ENCODE data around the gene SMCO4.
A peak's percentile ranks its signal among the peaks of the same experiment; 100 is the strongest.
"Not testable (repeated sequence)": the region's sequence is repeated elsewhere in the genome, so short reads cannot be mapped to it uniquely, and the experiment has no call there.

Gene SMCO4

GRCh38 chr11:93543292-93543977 is at the start of gene SMCO4:
SMCO4 (minus strand) TSS chr11:93543391; CDS start chr11:93479189, 64,202 bp downstream.
- no peaks in the 10 kb centered on the region for H3K27me3 ChIP-seq (ENCODE audit: low read depth, low read length)
- H3K4me1 ChIP-seq (ENCODE audit: control insufficient read depth in 1 of 2, insufficient read depth in 2 of 2, low read length in 2 of 2), result peaks cover 5 to 12% of the 10 kb centered on the region in 2 donors
- H3K36me3 ChIP-seq (ENCODE audit: control insufficient read depth in 1 of 2, insufficient read depth in 2 of 2, low read length in 2 of 2), result no peaks in the 10 kb centered on the region
- H3K4me3 ChIP-seq (ENCODE audit: low read depth in 1 of 2, low read length in 2 of 2), result peak within 1 kb of the TSS; percentile 78 to 81
- H3K27ac ChIP-seq (ENCODE audit: low read length), result peak within 1 kb of the TSS; percentile 66
- H3K9me3 ChIP-seq (ENCODE audit: control insufficient read depth in 1 of 2, low read length in 2 of 2), result no peaks in the 10 kb centered on the region

GRCh38 chr11:93591247-93591898 is 48.2 kb upstream of the SMCO4 start:
- Histone ChIP-seq H3K36me3 (ENCODE audit: control insufficient read depth in 1 of 2, insufficient read depth in 2 of 2, low read length in 2 of 2) (no peaks in the 10 kb centered on the region), H3K4me1 (ENCODE audit: control insufficient read depth in 1 of 2, insufficient read depth in 2 of 2, low read length in 2 of 2) (no peaks in the 10 kb centered on the region), H3K27ac (ENCODE audit: low read length) (no peak overlapping the region), H3K27me3 (ENCODE audit: low read depth, low read length) (no peaks in the 10 kb centered on the region), H3K9me3 (ENCODE audit: control insufficient read depth in 1 of 2, low read length in 2 of 2) (no peaks in the 10 kb centered on the region), H3K4me3 (ENCODE audit: low read depth in 1 of 2, low read length in 2 of 2) (no peak overlapping the region)

GRCh38 chr11:93589347-93589746 is 46.2 kb upstream of the SMCO4 start:
- Histone ChIP-seq H3K27me3 (ENCODE audit: low read depth, low read length) (no peaks in the 10 kb centered on the region), H3K36me3 (ENCODE audit: control insufficient read depth in 1 of 2, insufficient read depth in 2 of 2, low read length in 2 of 2) (no peaks in the 10 kb centered on the region), H3K9me3 (ENCODE audit: control insufficient read depth in 1 of 2, low read length in 2 of 2) (no peaks in the 10 kb centered on the region), H3K27ac (ENCODE audit: low read length) (no peak overlapping the region), H3K4me3 (ENCODE audit: low read depth in 1 of 2, low read length in 2 of 2) (no peak overlapping the region), H3K4me1 (ENCODE audit: control insufficient read depth in 1 of 2, insufficient read depth in 2 of 2, low read length in 2 of 2) (no peaks in the 10 kb centered on the region)

GRCh38 chr11:93587858-93588581 is 44.8 kb upstream of the SMCO4 start:
- no peak overlapping the region for H3K27ac ChIP-seq (ENCODE audit: low read length)
- H3K27me3 ChIP-seq (ENCODE audit: low read depth, low read length), result no peaks in the 10 kb centered on the region
- no peak overlapping the region for H3K4me3 ChIP-seq (ENCODE audit: low read depth in 1 of 2, low read length in 2 of 2)
- no peaks in the 10 kb centered on the region for H3K9me3 ChIP-seq (ENCODE audit: control insufficient read depth in 1 of 2, low read length in 2 of 2)
- H3K36me3 ChIP-seq (ENCODE audit: control insufficient read depth in 1 of 2, insufficient read depth in 2 of 2, low read length in 2 of 2), result no peaks in the 10 kb centered on the region
- no peaks in the 10 kb centered on the region for H3K4me1 ChIP-seq (ENCODE audit: control insufficient read depth in 1 of 2, insufficient read depth in 2 of 2, low read length in 2 of 2)

- not testable (repeated sequence) for H3K9me3 ChIP-seq (ENCODE audit: control insufficient read depth in 1 of 2, low read length in 2 of 2); H3K4me1 ChIP-seq (ENCODE audit: control insufficient read depth in 1 of 2, insufficient read depth in 2 of 2, low read length in 2 of 2); H3K4me3 ChIP-seq (ENCODE audit: low read depth in 1 of 2, low read length in 2 of 2); H3K27ac ChIP-seq (ENCODE audit: low read length); H3K27me3 ChIP-seq (ENCODE audit: low read depth, low read length); H3K36me3 ChIP-seq (ENCODE audit: control insufficient read depth in 1 of 2, insufficient read depth in 2 of 2, low read length in 2 of 2)
These were observed 44.2 kb upstream of the SMCO4 start for GRCh38 chr11:93587425-93587824.

GRCh38 chr11:93585758-93586157 is 42.6 kb upstream of the SMCO4 start:
- Histone ChIP-seq H3K36me3 (ENCODE audit: control insufficient read depth in 1 of 2, insufficient read depth in 2 of 2, low read length in 2 of 2) (no peaks in the 10 kb centered on the region), H3K27ac (ENCODE audit: low read length) (no peak overlapping the region), H3K4me3 (ENCODE audit: low read depth in 1 of 2, low read length in 2 of 2) (no peak overlapping the region), H3K4me1 (ENCODE audit: control insufficient read depth in 1 of 2, insufficient read depth in 2 of 2, low read length in 2 of 2) (no peaks in the 10 kb centered on the region), H3K9me3 (ENCODE audit: control insufficient read depth in 1 of 2, low read length in 2 of 2) (no peaks in the 10 kb centered on the region), H3K27me3 (ENCODE audit: low read depth, low read length) (no peaks in the 10 kb centered on the region)

- no peaks in the 10 kb centered on the region for H3K36me3 ChIP-seq (ENCODE audit: control insufficient read depth in 1 of 2, insufficient read depth in 2 of 2, low read length in 2 of 2)
- no peak overlapping the region for H3K4me3 ChIP-seq (ENCODE audit: low read depth in 1 of 2, low read length in 2 of 2)
- no peaks in the 10 kb centered on the region for H3K27me3 ChIP-seq (ENCODE audit: low read depth, low read length)
- H3K9me3 ChIP-seq (ENCODE audit: control insufficient read depth in 1 of 2, low read length in 2 of 2), result peaks cover 0 to 4% of the 10 kb centered on the region in 2 donors
- no peaks in the 10 kb centered on the region for H3K4me1 ChIP-seq (ENCODE audit: control insufficient read depth in 1 of 2, insufficient read depth in 2 of 2, low read length in 2 of 2)
- H3K27ac ChIP-seq (ENCODE audit: low read length), result no peak overlapping the region
These were observed 40.3 kb upstream of the SMCO4 start for GRCh38 chr11:93583490-93583889.

- H3K27ac ChIP-seq (ENCODE audit: low read length), result no peak overlapping the region
- peaks cover 0 to 4% of the 10 kb centered on the region in 2 donors for H3K9me3 ChIP-seq (ENCODE audit: control insufficient read depth in 1 of 2, low read length in 2 of 2)
- H3K4me1 ChIP-seq (ENCODE audit: control insufficient read depth in 1 of 2, insufficient read depth in 2 of 2, low read length in 2 of 2), result no peaks in the 10 kb centered on the region
- no peak overlapping the region for H3K4me3 ChIP-seq (ENCODE audit: low read depth in 1 of 2, low read length in 2 of 2)
- H3K36me3 ChIP-seq (ENCODE audit: control insufficient read depth in 1 of 2, insufficient read depth in 2 of 2, low read length in 2 of 2), result no peaks in the 10 kb centered on the region
- no peaks in the 10 kb centered on the region for H3K27me3 ChIP-seq (ENCODE audit: low read depth, low read length)
These were observed 36.1 kb upstream of the SMCO4 start for GRCh38 chr11:93579187-93579751.

- Histone ChIP-seq H3K4me3 (ENCODE audit: low read depth in 1 of 2, low read length in 2 of 2) (no peak overlapping the region), H3K9me3 (ENCODE audit: control insufficient read depth in 1 of 2, low read length in 2 of 2) (peaks cover 0 to 4% of the 10 kb centered on the region in 2 donors), H3K4me1 (ENCODE audit: control insufficient read depth in 1 of 2, insufficient read depth in 2 of 2, low read length in 2 of 2) (no peaks in the 10 kb centered on the region), H3K27ac (ENCODE audit: low read length) (no peak overlapping the region), H3K36me3 (ENCODE audit: control insufficient read depth in 1 of 2, insufficient read depth in 2 of 2, low read length in 2 of 2) (no peaks in the 10 kb centered on the region), H3K27me3 (ENCODE audit: low read depth, low read length) (no peaks in the 10 kb centered on the region)
These were observed 34.1 kb upstream of the SMCO4 start for GRCh38 chr11:93577286-93577685.

GRCh38 chr11:93576870-93577269 is 33.7 kb upstream of the SMCO4 start:
- not testable (repeated sequence) for H3K27me3 ChIP-seq (ENCODE audit: low read depth, low read length); H3K9me3 ChIP-seq (ENCODE audit: control insufficient read depth in 1 of 2, low read length in 2 of 2); H3K27ac ChIP-seq (ENCODE audit: low read length); H3K36me3 ChIP-seq (ENCODE audit: control insufficient read depth in 1 of 2, insufficient read depth in 2 of 2, low read length in 2 of 2); H3K4me1 ChIP-seq (ENCODE audit: control insufficient read depth in 1 of 2, insufficient read depth in 2 of 2, low read length in 2 of 2); H3K4me3 ChIP-seq (ENCODE audit: low read depth in 1 of 2, low read length in 2 of 2)

- peaks cover 0 to 4% of the 10 kb centered on the region in 2 donors for H3K9me3 ChIP-seq (ENCODE audit: control insufficient read depth in 1 of 2, low read length in 2 of 2)
- no peak overlapping the region for H3K4me3 ChIP-seq (ENCODE audit: low read depth in 1 of 2, low read length in 2 of 2)
- H3K27me3 ChIP-seq (ENCODE audit: low read depth, low read length), result no peaks in the 10 kb centered on the region
These were observed 31.5 kb upstream of the SMCO4 start for GRCh38 chr11:93574638-93575220.

More at GRCh38 chr11:93574638-93575220, 31.5 kb upstream of the SMCO4 start:
- no peaks in the 10 kb centered on the region for H3K36me3 ChIP-seq (ENCODE audit: control insufficient read depth in 1 of 2, insufficient read depth in 2 of 2, low read length in 2 of 2)
- H3K27ac ChIP-seq (ENCODE audit: low read length), result no peak overlapping the region
- H3K4me1 ChIP-seq (ENCODE audit: control insufficient read depth in 1 of 2, insufficient read depth in 2 of 2, low read length in 2 of 2), result no peaks in the 10 kb centered on the region

Measured in muscle layer of duodenum (tissue), 2 donors.